Brain pericyte (primary cell): ENCODE results near the gene DPEP1.
"Not testable (repeated sequence)": the region's sequence is repeated elsewhere in the genome, so short reads cannot be mapped to it uniquely, and the experiment has no call there.

Source experiments
- DNase-seq: peaks from one replicate; pipeline ENCODE4 v3.0.0-alpha.2; 2012; ENCODE audit warnings: low read depth, low spot score

The DPEP1 gene

DNA sequence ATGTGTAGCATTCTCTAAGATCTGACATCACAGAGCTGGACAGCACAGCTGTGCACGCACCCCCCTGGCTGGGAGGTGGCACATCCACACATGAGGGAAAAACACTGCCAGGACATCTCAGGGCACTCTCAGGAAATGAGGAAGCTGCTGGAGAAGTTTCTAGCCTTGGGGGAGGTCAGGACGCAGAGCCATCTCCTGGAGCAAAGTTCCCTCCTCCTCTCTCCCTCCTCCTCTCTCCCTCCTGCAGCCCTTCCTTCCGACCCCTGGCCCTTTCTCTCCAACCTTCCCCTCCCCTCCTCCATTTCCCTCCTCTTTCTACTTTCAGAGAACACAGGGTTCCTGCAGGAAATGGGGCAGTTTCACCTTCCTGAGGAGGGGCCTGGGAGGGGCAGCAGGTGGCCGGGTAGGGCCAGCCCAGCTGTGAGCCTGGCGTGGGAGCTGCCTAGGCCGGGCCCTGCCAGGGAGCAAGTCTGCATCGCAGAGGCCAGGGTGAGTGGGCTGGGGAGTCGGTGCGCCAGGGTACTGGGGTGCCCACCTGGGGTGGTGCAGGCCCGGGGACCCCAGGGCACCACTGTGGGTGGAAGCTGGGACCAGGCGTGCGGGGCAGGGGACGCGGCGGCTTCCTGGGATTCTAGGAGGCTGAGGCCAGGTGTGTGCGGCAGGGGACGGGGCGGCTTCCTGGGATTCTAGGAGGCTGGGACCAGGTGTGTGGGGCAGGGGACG, at the start of gene DPEP1:
TSS of gene DPEP1 (plus strand) at position 412 of the 723 bp plus-strand sequence. CDS start 16,769 bp downstream, outside the sequence.
- DNase-seq: no peak

DNA sequence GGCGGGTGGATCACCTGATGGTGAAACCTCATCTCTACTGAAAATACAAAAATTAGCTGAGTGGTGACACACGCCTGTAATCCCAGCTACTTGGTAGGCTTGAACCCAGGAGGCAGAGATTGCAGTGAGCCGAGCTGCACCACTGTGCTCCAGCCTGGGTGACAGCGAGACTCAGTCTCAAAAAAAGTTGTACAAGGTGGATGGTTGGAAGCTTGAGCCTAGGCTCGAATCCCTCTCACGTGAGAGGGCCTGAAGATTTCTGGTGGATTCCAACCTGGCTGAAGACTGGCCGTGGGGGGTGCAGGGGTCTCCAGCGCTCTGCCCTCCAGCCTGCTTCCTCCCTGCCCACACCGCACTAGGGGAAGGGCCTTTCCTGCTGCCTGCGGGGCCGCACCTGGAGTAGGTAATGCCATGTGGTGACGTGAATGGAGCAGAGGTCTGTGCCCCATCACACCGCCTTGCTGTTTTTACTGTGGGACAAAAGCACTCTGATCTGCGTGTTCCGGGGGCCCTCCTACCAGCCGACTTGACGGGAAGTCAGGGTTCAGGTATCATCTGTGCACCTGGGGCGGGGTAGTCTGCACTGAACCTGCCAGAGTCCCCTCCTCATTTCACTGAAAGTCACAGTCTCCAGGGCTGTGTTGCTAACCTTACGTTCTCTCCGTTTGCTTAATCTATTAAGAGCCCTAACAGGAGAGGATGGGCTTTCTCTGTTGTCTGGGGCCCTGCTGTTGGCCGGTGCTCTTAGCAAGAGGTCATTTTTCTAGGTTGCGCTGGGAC, 48.8 kb upstream of the DPEP1 start:
- DNase-seq: no peak

DNA sequence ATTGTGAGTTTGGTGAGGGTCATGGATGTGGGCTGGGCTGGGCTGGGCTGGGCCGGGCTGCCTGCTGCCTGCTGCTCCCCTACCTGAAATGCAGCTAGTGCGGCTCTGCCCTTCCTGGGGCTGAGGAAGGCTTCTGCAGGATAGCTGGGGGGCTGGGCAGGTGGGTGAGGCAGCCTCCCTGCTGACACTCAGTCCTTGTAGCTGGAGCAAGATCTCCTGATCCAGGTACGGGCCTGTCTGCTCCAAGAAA, 48.3 kb upstream of the DPEP1 start:
- DNase-seq: no peak

DNA sequence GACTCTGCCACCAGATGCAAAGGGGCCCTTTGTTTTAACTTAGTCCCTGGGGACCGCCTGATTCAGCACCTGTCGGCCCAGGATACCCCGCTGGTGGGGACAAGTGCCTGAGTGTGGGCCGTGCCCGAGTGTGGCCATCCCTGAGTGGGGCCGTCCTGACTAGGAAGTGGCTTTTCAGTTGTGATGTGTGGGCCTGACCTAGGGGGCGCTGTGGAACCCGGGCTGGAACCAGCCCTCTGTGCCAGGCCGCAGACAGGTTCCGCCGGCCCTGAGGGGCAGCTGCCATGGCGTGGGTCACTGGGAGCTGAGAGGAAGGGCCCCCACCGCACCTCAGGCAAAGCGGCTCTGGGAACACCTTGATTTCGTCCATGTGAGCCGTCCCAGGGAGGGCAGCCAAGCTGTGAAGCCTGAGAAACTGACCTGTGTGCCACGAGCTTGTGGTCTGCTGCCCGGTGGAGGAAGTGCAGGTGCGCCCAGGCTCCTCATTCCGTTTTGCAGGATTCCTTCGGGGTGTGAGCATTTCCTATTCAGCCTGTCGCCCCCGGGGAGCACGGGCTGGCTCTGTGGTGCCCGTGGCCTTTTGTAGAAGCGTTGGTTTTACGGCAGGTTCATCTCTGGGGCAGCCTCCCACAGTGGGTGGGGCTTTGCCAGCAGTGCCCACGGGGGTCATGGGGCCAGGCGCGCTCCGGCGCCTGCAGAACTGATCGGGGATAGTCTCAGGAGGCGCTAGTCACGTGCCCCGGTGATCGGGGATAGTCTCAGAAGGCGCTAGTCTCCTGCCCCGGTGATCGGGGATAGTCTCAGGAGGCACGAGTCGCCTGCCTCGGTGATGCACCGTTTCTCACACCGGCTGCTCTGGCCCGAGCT, 47.7 kb upstream of the DPEP1 start:
- no peak for DNase-seq

DNA sequence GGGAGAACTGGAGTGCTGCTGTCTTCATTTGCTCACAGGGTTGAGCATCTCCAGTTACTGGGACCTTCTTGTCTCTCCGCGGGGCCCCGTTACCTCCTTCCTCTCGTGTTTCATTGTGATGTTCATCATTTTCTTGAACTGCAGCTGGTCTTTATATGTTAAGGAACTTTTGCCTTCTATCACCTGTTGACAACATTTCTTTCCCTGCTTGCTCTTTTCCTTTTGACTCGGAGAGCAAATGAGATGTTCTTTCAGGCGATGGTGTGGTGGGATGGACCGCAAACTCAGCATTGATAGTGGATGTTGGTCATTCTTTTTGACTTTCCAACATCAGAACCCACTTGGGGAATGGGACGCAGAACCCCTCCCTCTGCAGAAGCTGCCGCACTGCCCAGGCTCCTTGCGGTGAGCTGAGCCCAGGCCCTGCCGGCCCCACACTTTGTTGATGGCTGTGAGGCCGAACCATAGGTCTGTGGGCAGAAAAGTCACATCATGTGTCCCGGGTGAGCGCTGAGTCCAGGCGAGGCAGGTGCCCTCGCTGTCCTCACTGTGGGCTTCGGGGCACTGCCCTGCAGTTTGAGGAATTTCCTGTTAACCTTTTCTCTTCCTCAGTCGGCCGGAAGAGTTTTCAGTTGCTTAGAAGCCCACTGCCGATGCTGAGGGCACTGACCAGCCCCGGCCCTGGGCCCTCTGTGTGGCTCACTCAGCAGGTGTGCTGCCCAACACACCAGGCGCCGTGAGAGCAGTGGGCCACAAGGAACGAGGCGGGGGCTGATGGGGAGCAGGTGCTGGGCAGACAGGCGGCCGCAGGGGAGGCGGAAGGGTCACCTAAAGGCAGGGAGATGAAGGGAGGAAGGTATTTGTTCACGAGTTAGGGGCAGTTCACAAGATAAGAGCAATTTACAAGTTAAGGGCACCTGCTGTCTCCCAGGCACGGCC, 45.5 kb upstream of the DPEP1 start:
- no peak for DNase-seq

DNA sequence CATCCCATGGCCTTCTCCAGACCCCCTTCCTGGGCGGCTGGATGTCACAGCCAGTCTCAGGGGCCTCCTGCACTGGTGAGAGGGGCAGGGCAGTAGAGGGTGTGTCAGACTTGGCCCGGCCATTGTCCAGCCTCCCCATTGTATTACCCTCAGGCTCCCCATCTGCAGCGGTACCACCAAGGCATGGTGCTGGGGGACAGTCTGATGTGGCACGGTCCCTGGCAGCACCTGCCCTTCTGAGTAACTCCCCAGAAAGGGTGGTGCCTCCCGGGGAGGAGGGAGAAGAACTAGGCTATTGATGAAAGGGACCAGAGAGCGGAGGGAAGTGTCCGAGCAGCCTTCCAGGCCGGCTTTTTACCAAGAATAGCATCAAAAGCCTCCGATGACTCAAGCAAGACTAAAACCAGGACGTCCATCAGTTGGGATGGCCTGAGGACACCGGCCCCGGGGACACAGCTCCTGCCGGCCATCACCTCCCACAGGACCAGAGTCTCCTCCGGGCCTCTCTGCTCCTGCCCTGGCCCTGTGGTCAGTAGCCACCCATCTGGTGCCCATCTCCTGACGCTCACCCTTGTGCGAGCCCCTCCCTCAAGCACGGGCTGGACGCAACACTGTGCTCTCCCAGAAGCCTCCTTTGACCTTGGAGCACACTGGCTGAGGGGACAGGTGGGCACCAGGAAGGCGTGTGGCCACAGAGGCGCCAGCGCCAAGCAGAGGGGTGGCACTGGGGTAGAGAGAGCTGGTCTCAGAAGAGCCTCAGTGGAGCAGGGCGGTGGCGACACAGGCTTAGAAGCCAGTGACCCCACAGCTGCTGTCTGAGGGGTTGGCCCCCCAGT, 43.7 kb upstream of the DPEP1 start:
- no peak for DNase-seq

DNA sequence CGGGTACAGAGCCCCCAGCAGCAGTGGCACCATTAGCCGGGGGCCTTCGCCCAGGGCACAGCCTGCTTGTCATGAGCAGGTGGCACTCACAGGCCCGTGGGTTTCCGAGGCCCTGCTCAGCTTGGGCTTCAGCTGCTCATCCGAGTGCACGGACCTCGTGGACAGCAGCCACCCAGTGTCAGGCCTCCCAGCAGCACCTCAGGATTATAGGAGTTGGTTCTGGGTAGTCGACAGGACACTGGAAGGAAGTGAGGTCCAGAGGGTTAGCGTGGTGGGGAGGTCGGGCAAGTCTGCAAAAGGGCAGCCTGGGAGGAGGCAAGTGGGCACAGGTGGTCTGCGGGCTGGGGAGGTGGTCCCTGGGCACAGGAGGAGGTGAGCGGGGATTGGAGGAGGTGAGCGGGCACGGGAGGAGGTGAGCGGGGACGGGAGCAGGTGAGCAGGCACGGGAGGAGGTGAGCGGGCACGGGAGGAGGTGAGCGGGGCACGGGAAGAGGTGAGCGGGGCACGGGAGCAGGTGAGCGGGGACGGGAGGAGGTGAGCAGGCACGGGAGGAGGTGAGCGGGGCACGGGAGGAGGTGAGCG, 43.0 kb upstream of the DPEP1 start:
- no peak for DNase-seq

DNA sequence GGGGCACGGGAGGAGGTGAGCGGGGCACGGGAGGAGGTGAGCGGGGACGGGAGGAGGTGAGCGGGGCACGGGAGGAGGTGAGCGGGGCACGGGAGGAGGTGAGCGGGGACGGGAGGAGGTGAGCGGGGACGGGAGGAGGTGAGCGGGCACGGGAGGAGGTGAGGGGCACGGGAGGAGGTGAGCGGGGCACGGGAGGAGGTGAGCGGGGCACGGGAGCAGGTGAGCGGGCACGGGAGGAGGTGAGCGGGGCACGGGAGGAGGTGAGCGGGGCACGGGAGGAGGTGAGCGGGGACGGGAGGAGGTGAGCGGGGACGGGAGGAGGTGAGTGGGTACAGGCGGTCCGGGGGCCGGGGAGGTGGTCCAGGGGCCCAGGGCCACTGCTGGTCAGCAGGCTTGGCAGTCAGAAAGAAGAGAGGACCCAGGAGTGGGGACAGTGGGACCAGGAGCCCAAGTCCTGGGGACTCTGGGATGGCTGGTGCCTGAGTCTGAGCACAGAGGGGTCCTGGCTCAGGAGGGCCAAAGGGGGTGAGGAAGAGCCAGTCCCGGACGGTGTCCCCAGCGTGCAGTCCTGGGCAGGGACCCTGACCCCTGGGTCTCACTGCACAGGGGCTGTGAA, 42.4 kb upstream of the DPEP1 start:
- DNase-seq: not testable (repeated sequence)

DNA sequence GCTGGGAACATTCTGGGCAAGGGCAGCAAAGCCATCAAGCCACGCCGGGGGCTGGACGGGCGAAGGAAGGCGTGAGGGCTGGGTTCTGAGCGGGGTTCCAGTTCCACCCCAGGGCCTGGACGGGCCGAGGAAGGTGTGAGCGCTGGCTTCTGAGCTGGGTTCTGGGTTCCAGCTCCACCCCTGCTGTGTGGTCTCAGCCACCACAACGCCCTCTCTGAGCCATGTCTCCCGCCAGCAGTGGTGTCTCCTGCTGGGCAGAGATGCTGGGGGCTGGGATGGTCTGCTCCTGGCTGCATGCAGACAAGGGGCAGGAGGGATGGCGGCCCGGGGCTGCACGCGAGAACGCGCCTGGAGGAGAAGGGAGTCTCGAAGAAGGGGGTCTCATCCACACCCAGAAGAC, 41.8 kb upstream of the DPEP1 start:
- DNase-seq: no peak

DNA sequence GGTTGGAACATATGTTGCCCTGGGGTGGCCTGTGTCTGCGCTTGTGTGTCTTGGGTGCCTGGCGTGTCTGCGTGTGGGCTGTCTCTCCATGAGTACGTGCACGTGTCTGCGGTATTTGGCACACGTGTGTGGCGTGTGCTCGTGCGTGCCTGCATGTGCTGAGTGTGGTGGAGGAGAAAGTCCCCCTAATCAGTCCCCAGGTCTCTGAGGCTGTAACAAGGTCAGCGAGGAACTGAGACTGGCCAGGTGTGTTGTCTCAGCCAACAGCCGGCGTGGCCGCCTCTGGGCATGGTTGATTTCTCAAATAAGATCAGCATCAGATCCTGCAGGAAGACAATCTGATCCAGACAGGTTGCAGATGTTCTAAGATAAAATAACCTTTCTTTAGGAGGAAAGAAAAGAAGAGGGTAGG, 41.4 kb upstream of the DPEP1 start:
- DNase-seq: no peak

DNA sequence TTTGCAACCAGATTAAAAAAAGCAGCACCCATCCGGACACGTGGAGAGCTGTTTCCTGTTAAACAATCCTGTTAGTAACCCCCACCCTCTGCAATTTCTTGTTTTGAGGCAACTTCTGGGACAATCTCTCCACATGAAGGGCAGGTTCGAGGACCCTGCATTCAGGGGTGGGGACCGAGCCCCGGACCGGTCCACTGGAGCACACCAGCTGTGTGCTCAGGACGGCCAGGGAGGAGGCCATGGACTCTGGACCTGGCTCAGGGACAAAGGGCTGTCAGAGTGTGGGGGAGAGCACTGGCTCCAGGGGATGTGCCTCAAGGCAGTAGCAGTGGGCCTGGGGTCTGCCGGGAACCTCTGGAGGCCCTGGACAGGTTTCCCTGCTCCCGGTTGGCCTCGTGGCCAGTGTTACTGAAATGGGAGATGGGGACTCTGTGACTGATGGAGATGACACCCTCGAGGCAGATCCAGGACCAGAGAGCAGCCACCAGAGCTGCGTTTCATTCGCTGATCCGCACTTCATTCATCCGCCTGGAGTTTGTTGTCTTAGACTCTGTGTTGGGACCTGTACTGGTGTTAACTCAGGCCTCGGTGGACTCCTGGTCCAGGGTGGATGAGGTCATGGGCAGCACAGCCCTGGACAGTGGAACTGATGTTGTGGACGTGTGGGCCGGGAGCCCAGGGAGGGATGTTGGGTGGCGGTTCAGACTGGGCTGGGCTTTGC, 40.8 kb upstream of the DPEP1 start:
- DNase-seq: no peak

DNA sequence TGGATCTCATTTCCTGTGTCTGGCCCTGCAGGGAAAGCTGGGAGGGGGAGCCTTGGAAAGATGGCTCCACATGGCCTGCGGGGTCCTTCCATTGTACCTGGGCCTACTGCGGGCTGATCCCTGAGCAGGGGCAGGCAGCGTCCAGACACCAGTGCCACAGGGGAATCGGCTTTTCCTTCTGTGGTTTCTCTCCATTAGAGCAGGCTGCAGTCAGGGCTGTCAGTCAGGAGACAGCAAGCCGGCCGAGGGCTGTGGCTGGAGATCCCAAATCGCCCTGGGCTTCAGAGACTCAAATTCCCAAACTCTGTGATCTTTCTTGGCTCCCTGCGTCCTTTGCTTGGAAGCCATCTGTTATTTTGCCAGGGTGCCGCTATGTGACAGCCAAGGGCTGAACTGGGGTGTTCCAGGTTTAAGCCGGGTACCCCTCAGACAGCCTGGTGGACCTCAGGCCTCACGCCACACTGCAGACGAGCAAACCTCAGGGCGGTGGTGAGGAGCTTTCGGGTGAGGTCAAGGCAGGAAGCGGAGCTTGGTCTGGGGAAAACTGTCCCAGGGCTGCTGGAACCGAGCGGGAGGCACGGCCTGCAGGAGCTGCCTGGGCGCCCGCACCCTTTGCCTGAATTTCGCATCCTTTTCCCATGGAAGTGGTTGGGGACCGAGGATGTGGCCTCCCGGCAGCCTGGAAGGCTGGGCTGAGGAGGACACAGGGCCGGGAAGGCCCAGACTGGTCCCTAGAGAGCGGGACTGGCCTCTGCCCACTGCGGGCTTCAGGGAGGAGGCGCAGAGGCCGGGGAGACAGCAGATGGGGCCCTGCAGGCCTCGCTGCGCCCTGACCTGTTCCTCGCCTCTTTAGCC, 39.4 kb upstream of the DPEP1 start:
- no peak for DNase-seq

DNA sequence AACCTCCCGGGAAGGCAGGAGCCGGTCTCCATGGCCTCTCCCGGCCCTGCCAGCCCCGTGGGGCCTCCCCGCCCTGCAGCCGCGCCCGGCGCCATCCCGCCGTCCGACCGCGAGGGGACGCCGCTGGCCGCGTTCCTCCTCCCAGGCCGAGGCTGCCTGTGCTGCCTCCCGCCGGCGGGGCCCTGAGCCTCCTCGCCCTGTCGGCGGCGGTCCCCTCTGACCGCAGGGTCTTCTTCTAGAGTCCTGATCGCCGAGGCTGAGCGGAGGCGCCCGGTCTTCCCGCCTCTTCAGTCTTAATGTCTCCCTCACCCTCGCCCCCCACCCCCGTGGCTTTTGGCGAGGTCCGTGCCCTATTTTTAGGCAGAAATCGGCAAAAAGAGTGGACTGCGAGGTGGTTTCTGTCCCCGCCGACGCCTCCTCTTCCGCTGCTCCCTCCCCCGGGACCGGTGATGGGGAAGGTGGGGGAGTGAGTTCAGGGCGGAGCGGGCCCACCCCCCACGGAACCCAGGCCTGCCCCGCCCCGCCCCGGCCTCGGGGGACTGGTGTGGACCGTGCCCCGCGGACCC, 38.7 kb upstream of the DPEP1 start:
- DNase-seq: no peak

DNA sequence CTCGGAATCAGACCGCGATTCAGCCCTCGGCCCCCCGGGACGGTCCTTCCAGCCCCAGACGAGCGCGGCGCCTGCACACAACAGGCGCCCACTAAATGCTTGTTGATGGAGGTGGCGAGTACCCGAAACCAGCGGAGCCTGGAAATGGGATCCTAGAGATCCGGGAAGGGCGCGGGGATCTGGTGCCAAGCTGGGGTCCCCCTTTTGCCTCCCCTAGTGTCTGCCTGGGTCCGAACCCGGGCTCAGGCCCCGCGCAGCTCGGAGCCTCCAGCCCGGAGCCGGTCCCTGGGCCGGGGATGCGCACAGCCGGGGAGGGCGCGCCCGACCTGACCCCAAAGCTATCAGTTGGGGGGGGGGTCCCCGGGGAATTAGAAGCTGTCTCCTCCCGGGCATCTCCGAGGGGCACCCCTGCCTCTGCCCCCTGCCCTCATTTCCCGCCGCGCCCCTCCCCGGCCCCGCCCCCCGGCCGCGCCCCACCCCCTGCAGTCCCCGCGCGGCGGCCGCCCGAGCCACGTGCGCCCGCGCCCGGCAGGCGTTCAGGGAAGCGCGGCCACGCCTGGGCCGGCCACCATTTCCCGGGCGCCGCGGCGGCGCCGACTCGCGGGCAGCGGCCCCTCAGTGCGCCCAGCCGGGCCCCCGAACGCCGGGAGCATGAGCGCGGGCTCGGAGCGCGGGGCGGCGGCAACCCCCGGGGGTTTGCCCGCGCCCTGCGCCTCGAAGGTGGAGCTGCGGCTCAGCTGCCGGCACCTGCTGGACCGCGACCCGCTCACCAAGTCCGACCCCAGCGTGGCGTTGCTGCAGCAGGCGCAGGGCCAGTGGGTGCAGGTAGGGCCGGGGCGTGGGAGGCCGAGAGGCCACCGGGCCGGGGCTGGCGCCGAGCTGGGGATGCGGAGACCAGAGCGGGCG, 37.9 kb upstream of the DPEP1 start, which contains the start of gene CPNE7:
TSS of gene CPNE7 (plus strand) at position 512 of the 906 bp plus-strand sequence. CDS start at position 652, 140 bp downstream.
- no peak for DNase-seq

DNA sequence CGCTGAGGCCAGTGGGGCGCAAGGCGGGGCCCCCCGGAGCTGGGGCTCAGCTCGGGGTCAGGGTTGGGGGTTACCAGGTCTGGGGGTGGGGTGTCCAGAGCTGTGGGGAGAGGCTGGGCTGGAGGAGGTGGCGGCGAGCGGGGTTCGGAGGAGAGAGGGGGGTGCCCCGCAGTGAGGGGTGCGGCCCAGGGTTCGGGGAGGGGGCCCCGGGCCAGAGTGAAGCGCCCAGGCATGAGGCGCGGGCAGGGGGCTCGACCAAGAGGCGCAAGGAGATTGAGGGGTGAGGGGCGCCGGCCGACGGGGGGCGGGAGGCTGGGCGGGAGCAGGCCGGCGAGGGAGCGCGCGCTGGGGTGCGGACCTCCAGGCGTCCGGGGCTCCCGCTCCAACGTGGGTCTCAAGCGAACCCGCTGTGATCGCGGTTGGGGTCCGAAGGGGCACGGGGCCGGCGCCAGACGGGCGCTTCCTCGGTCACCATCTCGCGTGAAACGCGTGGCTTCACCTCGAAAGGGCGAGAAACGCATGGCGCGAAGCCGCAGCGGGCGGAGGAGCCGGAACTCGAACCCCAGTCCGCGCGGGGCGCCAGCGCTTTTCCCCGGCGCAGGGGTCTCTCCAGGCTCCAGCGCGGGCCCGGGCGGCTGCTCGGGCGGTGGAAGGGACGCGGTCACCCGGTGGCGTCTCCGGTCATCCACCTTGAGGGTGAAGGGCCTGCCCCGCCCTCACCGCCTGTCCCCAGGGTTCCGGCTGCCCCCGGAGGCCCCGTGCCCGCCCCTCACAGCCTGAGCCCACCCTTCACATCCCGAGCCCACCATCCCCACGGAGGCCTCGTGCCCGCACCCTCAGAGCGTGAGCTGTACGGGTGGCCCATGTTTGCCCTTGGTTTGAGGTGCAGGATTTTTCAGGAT, 37.0 kb upstream of the DPEP1 start:
- no peak for DNase-seq
